Esophagus muscularis mucosa (tissue), 3 donors: ENCODE data around the gene MAP2K5.

ENCODE experiments used
- CTCF ChIP-seq, 3 experiments: fragments of 200-600 bp in 2 of 3; fragments of 450-650 bp in 1 of 3; sonication (generic) in 2 of 3; IDR thresholded peaks; one replicate each; pipeline ENCODE4 v1.5.1; 2017 to 2019; ENCODE audit warnings: antibody characterized with exemption in 3 of 3, mild to moderate bottlenecking in 2 of 3, moderate library complexity in 1 of 3
- POLR2A ChIP-seq: fragments of 450-650 bp; IDR thresholded peaks from one replicate; pipeline ENCODE4 v1.6.1; 2017; ENCODE audit warnings: antibody characterized with exemption, moderate library complexity, mild to moderate bottlenecking, low read depth
- POLR2AphosphoS5 ChIP-seq, 2 donors: sonication (generic); formaldehyde crosslinking; IDR thresholded peaks; one replicate each; pipeline ENCODE4 v1.6.1; 2017; ENCODE audit warnings: antibody characterized with exemption in 2 of 2

GRCh38 chr15:67831363-67831762, 288.9 kb downstream of the MAP2K5 start:
- TF ChIP-seq CTCF (IDR thresholded peaks at IDR 0.05) (no peak), POLR2A (no peak), POLR2AphosphoS5 (IDR thresholded peaks at IDR 0.05) (no peak)
